Nephron progenitor cell (in vitro differentiated cells): ENCODE results near the gene CACNA1D.

Experiments used
- DNase-seq: peaks from one replicate; pipeline ENCODE4 v3.0.0; 2021
- H3K27ac Mint-ChIP-seq: 2 replicates; pipeline ENCODE4 v1.8.0; 2021; ENCODE audit warnings: mild to moderate bottlenecking, moderate library complexity, mixed read lengths
- H3K27me3 Mint-ChIP-seq: 2 replicates; pipeline ENCODE4 v1.8.0; 2021; ENCODE audit warnings: mild to moderate bottlenecking, low read depth, mixed read lengths; ENCODE audit not compliant: poor library complexity
- H3K36me3 Mint-ChIP-seq: 2 replicates; pipeline ENCODE4 v1.8.0; 2021; ENCODE audit warnings: low read depth, mixed read lengths
- H3K4me1 Mint-ChIP-seq: 2 replicates; pipeline ENCODE4 v1.8.0; 2021; ENCODE audit warnings: mixed read lengths
- H3K4me3 Mint-ChIP-seq: 2 replicates; pipeline ENCODE4 v1.8.0; 2021; ENCODE audit warnings: mild to moderate bottlenecking, moderate library complexity, mixed read lengths
- H3K9me3 Mint-ChIP-seq: 2 replicates; pipeline ENCODE4 v1.8.0; 2021; ENCODE audit warnings: mild to moderate bottlenecking, moderate library complexity, mixed read lengths
- CTCF ChIP-seq: fragments of 200-600 bp; sonication (generic); IDR thresholded peaks from 2 replicates; pipeline ENCODE4 v1.5.0; 2021; ENCODE audit warnings: antibody characterized with exemption

The CACNA1D gene

GRCh38 chr3:53593611-53594010 lies 99.2 kb downstream of the CACNA1D start:
- no peak for DNase-seq
- no peaks in the 10 kb centered on the region for H3K36me3 Mint-ChIP-seq
- no peak overlapping the region for H3K4me3 Mint-ChIP-seq
- no peak overlapping the region for H3K27ac Mint-ChIP-seq
- peaks cover 30% of the 10 kb centered on the region for H3K4me1 Mint-ChIP-seq
- TF ChIP-seq CTCF: no peak
- H3K27me3 Mint-ChIP-seq: peaks cover 6% of the 10 kb centered on the region
- no peaks in the 10 kb centered on the region for H3K9me3 Mint-ChIP-seq

- H3K36me3 Mint-ChIP-seq: no peaks in the 10 kb centered on the region
- H3K4me1 Mint-ChIP-seq: peaks cover 23% of the 10 kb centered on the region
- no peaks in the 10 kb centered on the region for H3K9me3 Mint-ChIP-seq
- peaks cover 6% of the 10 kb centered on the region for H3K27me3 Mint-ChIP-seq
- no peak overlapping the region for H3K4me3 Mint-ChIP-seq
- no peak overlapping the region for H3K27ac Mint-ChIP-seq
- no peak for TF ChIP-seq CTCF
- DNase-seq: no peak
Measured at GRCh38 chr3:53594276-53594675, 99.9 kb downstream of the CACNA1D start.

- Mint-ChIP-seq H3K4me1 (peaks cover 12% of the 10 kb centered on the region), H3K27ac (no peak overlapping the region), H3K9me3 (no peaks in the 10 kb centered on the region), H3K36me3 (no peaks in the 10 kb centered on the region), H3K4me3 (no peak overlapping the region), H3K27me3 (peaks cover 6% of the 10 kb centered on the region)
- DNase-seq: no peak
- TF ChIP-seq CTCF: no peak
Measured at GRCh38 chr3:53595660-53596059, 101.2 kb downstream of the CACNA1D start.

- H3K27ac Mint-ChIP-seq: no peak overlapping the region
Measured at GRCh38 chr3:53597136-53597915, 102.9 kb downstream of the CACNA1D start.

GRCh38 chr3:53599771-53600170 lies 105.4 kb downstream of the CACNA1D start:
- no peak for DNase-seq
- no peak overlapping the region for H3K4me3 Mint-ChIP-seq
- TF ChIP-seq CTCF: no peak
- H3K4me1 Mint-ChIP-seq: peaks cover 6% of the 10 kb centered on the region
- H3K27me3 Mint-ChIP-seq: peaks cover 4% of the 10 kb centered on the region
- no peak overlapping the region for H3K27ac Mint-ChIP-seq
- H3K36me3 Mint-ChIP-seq: no peaks in the 10 kb centered on the region
- H3K9me3 Mint-ChIP-seq: no peaks in the 10 kb centered on the region

More at GRCh38 chr3:53597136-53597915, 102.9 kb downstream of the CACNA1D start:
- H3K27me3 Mint-ChIP-seq: peaks cover 6% of the 10 kb centered on the region
- H3K9me3 Mint-ChIP-seq: no peaks in the 10 kb centered on the region
- peaks cover 6% of the 10 kb centered on the region for H3K4me1 Mint-ChIP-seq
- H3K36me3 Mint-ChIP-seq: no peaks in the 10 kb centered on the region
- no peak overlapping the region for H3K4me3 Mint-ChIP-seq
- no peak for DNase-seq
- no peak for TF ChIP-seq CTCF

- Mint-ChIP-seq H3K36me3 (no peaks in the 10 kb centered on the region), H3K27me3 (no peaks in the 10 kb centered on the region), H3K9me3 (peaks cover 12% of the 10 kb centered on the region), H3K4me3 (no peak overlapping the region), H3K4me1 (peaks cover 3% of the 10 kb centered on the region), H3K27ac (no peak overlapping the region)
- DNase-seq: no peak
- no peak for TF ChIP-seq CTCF
Measured at GRCh38 chr3:53602866-53603265, 108.5 kb downstream of the CACNA1D start.
